ENCODE measurements around the gene SND1. TPM values are rescaled to one million over a fixed set of nuclear protein-coding genes. Genes with fewer than 3 reads are reported as not detected.
A peak's percentile ranks its signal among the peaks of the same experiment; 100 is the strongest.

Gene SND1
- total RNA-seq, 1 donor, result 241 TPM

- TF ChIP-seq, protein P1, sequence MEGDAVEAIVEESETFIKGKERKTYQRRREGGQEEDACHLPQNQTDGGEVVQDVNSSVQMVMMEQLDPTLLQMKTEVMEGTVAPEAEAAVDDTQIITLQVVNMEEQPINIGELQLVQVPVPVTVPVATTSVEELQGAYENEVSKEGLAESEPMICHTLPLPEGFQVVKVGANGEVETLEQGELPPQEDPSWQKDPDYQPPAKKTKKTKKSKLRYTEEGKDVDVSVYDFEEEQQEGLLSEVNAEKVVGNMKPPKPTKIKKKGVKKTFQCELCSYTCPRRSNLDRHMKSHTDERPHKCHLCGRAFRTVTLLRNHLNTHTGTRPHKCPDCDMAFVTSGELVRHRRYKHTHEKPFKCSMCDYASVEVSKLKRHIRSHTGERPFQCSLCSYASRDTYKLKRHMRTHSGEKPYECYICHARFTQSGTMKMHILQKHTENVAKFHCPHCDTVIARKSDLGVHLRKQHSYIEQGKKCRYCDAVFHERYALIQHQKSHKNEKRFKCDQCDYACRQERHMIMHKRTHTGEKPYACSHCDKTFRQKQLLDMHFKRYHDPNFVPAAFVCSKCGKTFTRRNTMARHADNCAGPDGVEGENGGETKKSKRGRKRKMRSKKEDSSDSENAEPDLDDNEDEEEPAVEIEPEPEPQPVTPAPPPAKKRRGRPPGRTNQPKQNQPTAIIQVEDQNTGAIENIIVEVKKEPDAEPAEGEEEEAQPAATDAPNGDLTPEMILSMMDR (IDR thresholded peaks at IDR 0.05; ENCODE audit: insufficient read depth, low read depth, low read length), result no peak
- no peak overlapping the region for H3K4me3 ChIP-seq (ENCODE audit: low read depth, low read length)
- DNase-seq (ENCODE audit: low read depth), result no peak
These were observed 252.1 kb downstream of the SND1 start for GRCh38 chr7:127903892-127904669.

DNA sequence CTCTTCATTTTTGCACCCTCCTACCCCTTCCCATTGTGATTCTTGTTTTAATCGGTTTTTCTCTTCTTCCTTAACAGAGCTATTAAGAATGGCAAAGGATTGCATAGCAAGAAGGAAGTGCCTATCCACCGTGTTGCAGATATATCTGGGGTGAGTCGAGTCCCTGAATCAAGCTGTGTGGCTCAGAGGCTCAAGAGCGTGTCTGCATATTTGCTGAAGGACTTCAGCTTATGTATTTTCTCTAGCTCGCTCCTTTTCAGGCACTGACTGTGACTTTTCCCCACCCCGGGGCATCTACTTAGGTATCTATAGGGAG lies 252.6 kb downstream of the SND1 start:
- no peak overlapping the region for H3K4me3 ChIP-seq (ENCODE audit: low read depth, low read length)
- TF ChIP-seq, protein P1 (IDR thresholded peaks at IDR 0.05; ENCODE audit: insufficient read depth, low read depth, low read length), result no peak
- no peak for DNase-seq (ENCODE audit: low read depth)

DNA sequence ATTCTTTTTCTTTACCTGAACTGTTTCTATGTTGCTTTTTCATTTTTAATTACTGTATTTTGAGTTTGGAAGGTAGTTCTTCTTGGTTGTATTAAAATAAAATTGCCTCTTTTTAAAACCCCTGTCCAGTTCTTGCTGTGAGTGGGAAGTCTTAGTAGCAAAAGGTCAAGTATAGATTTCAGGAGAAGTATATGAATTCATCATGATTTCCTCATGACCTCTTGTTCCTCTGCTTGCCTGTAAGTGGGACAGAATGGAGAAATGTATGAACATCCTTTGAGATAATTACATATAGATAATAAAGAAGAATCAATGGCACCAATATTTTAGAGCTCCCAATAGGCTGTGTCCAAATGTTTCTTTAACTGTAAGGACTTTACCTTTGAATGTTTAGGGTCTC lies 253.0 kb downstream of the SND1 start:
- DNase-seq (ENCODE audit: low read depth), result no peak
- no peak overlapping the region for H3K4me3 ChIP-seq (ENCODE audit: low read depth, low read length)
- TF ChIP-seq, protein P1 (IDR thresholded peaks at IDR 0.05; ENCODE audit: insufficient read depth, low read depth, low read length), result no peak

DNA sequence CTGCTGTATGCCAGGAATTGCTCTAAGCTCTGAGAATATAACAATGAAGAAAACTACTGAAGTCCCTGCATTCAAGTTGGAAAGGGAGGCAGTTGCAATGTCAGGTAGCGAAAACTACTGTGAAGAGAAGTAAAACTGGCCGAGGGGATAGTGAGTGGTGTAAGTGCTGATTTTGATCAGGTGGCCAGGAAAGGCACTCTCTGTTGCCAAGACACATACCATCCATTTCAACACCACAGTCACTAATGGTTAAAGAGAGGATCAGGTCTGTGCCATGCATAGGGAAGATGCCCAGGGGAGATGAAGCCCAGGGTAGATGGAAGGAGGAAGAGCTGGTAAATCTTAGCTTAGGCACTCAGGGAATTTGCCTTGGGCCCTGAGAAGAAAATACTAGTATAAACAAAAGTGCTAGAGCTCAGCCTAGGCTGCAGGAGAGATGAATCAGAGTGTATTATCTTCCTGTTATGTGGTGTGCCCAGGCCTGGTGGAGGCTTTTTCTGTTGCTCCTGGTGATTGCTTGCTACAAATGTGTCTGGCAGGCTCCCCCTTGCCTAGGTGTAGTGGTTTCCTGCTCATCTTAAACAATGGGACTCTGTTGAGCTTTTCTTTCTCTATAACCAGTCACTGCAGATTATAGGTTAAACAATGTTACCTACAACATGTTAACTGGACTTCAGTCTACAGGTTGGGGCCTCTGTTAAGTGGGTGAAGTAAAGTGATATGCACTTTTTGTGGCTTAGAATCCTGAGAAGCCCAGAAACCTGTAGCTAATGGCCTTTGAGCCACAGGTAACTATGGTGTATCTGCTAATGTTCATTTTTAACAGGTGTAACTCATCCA lies 253.7 kb downstream of the SND1 start:
- no peak overlapping the region for H3K4me3 ChIP-seq (ENCODE audit: low read depth, low read length)
- DNase-seq (ENCODE audit: low read depth), result peak; percentile 67
- TF ChIP-seq, protein P1 (IDR thresholded peaks at IDR 0.05; ENCODE audit: insufficient read depth, low read depth, low read length), result no peak

- TF ChIP-seq, protein P1 (IDR thresholded peaks at IDR 0.05; ENCODE audit: insufficient read depth, low read depth, low read length), result no peak
- DNase-seq (ENCODE audit: low read depth), result peak; percentile 81
- no peak overlapping the region for H3K4me3 ChIP-seq (ENCODE audit: low read depth, low read length)
These were observed 255.4 kb downstream of the SND1 start for GRCh38 chr7:127907110-127908040.

GRCh38 chr7:127908430-127909258 lies 256.6 kb downstream of the SND1 start:
- DNase-seq (ENCODE audit: low read depth), result no peak
- H3K4me3 ChIP-seq (ENCODE audit: low read depth, low read length), result no peak overlapping the region
- TF ChIP-seq, protein P1 (IDR thresholded peaks at IDR 0.05; ENCODE audit: insufficient read depth, low read depth, low read length), result no peak
